ENCODE measurements around the gene RENBP.
A peak's percentile ranks its signal among the peaks of the same experiment; 100 is the strongest.

The RENBP gene

DNA sequence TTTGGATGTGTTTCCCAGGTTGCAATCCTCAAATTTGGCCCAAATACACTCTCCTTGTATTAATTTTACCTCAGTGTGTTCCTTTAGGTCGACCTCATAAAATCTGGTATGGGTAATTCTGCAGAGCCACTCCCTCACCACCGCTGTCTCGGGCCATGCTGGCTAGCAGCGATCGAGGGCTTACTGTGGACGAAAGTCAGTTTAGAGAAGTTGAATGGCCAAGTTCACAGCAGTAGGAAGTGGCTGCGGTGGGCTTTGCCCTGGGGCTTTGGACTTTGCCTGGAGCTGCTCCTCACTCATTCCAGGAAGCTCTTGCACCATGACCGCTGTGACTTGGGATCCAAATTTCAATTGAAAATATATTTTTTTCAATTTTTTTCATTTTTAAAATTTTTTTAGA lies 47.7 kb upstream of the RENBP start:
- POLR2A ChIA-PET, result interaction anchor here (0.7 kb wide), 1 partner anchor 28 kb away, joined by 5 read pairs; the partner anchor contains the start of gene IRAK1
- Histone ChIP-seq H3K4me3 (ENCODE audit: low read depth, low read length) (no peak overlapping the region), H3K36me3 (ENCODE audit: control insufficient read depth in 2 of 2, insufficient read depth in 1 of 2, low read length in 2 of 2) (no peaks in the 10 kb centered on the region), H3K27ac (ENCODE audit: extremely low read depth, low read depth, low read length) (no peak overlapping the region), H3K4me1 (ENCODE audit: control insufficient read depth, insufficient read depth, low read length) (no peaks in the 10 kb centered on the region), H3K9me3 (ENCODE audit: control insufficient read depth, insufficient read depth, low read depth, low read length) (no peaks in the 10 kb centered on the region)
- TF ChIP-seq ZFHX2 (tag by site-specific recombination; conservative IDR thresholded peaks at IDR 0.05), result no peak
- CTCF ChIA-PET, result interaction anchor here (0.6 to 1.3 kb wide), 2 partner anchors 21 kb away, joined by 3 read pairs; no protein-coding TSS in a partner anchor

DNA sequence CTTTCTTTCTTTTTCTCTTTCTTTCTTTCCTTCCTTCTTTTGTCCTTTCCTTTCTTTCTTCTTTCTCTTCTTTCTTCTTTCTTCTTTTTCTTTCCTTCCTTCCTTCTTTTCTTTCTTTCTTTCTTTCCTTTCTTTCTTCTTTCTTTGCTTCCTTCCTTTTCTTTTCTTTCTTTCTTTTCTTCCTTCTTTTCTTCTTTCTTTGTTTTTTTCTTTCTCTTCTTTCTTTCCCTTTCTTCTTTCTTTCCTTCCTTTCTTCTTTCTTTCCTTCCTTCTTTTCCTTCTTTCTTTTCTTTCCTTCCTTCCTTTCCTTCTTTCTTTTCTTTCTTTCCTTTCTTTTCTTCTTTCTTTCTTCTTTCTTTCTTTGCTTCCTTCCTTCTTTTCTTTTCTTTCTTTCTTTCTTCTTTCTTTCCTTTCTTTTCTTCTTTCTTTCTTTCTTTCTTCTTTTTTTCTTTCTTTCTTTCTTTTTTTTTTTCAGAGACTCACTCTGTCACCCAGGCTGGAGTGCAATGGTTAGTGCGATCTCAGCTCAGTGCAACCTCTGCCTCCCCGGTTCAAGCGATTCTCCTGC lies 46.7 kb upstream of the RENBP start:
- TF ChIP-seq ZNF473 (tag by site-specific recombination; IDR thresholded peaks at IDR 0.05) (0 out of 2 replicates have a peak, but pooled peaks have one; percentile 9), ZNF366 (tag by site-specific recombination; conservative IDR thresholded peaks at IDR 0.05) (peak; percentile 100), SALL2 (tag by site-specific recombination; IDR thresholded peaks at IDR 0.05; ENCODE audit: borderline replicate concordance) (0 out of 2 replicates have a peak, but pooled peaks have one; percentile 17), PRDM1 (tag by site-specific recombination; IDR thresholded peaks at IDR 0.05) (peak; percentile 89), ZNF114 (tag by site-specific recombination; IDR thresholded peaks at IDR 0.05) (peak; percentile 65; the same call in 1 of the 2 replicates), ZNF626 (tag by site-specific recombination; IDR thresholded peaks at IDR 0.05) (no peak)
- POLR2A ChIA-PET, result interaction anchor here (0.7 kb wide), 1 partner anchor 367 kb away, joined by 4 read pairs; no protein-coding TSS in a partner anchor
- H3K4me3 ChIP-seq (ENCODE audit: low read depth, low read length), result no peak overlapping the region
- no peaks in the 10 kb centered on the region for H3K9me3 ChIP-seq (ENCODE audit: control insufficient read depth, insufficient read depth, low read depth, low read length)
- CTCF ChIA-PET, result interaction anchor here (1.3 kb wide), 1 partner anchor 22 kb away, joined by 3 read pairs; no protein-coding TSS in a partner anchor
- no peaks in the 10 kb centered on the region for H3K36me3 ChIP-seq (ENCODE audit: control insufficient read depth in 2 of 2, insufficient read depth in 1 of 2, low read length in 2 of 2)
- H3K4me1 ChIP-seq (ENCODE audit: control insufficient read depth, insufficient read depth, low read length), result no peaks in the 10 kb centered on the region
- H3K27ac ChIP-seq (ENCODE audit: extremely low read depth, low read depth, low read length), result no peak overlapping the region

DNA sequence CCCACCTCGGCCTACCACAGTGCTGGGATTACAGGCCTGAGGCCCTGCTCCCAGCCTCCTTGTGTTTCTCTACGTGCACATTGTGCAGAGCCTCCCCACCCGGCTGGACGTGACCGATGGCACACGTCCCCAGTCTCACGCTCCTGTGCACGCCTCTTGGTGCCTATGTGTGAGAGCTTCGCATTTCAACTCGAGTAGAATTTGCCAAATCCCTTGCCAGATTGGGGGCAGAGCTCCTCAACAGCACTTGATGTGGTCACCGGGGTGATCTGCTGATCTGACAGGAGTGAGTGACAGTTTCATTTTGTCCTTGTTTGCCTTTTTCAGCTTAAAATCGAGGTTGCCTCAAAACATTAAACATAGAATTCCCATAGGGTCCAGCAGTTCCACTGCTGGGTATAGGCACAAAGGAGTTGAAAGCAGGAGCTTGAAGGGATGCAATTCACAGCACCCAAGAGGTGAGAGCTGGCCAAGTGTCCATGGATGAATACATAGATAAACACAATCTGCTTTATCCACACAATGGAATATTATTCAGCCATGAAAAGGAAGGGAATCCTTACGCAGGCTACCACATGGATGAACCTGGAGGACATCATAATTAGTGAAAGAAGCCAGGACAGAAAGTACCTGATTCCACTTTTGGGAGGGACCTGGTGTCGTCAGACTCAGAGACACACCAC lies 45.7 kb upstream of the RENBP start:
- no peaks in the 10 kb centered on the region for H3K9me3 ChIP-seq (ENCODE audit: control insufficient read depth, insufficient read depth, low read depth, low read length)
- POLR2A ChIA-PET, result no interaction called here
- H3K4me3 ChIP-seq (ENCODE audit: low read depth, low read length), result no peak overlapping the region
- TF ChIP-seq MEIS1 (CRISPR knock-in tag; IDR thresholded peaks at IDR 0.05; ENCODE audit: borderline replicate concordance), result no peak
- TF ChIP-seq ZNF146 (tag by site-specific recombination; IDR thresholded peaks at IDR 0.05), result peak; percentile 98
- TF ChIP-seq ZNF561 (tag by site-specific recombination; IDR thresholded peaks at IDR 0.05; ENCODE audit: borderline replicate concordance), result no peak
- no peak for TF ChIP-seq ZNF843 (tag by site-specific recombination; IDR thresholded peaks at IDR 0.05)
- TF ChIP-seq, protein P1, sequence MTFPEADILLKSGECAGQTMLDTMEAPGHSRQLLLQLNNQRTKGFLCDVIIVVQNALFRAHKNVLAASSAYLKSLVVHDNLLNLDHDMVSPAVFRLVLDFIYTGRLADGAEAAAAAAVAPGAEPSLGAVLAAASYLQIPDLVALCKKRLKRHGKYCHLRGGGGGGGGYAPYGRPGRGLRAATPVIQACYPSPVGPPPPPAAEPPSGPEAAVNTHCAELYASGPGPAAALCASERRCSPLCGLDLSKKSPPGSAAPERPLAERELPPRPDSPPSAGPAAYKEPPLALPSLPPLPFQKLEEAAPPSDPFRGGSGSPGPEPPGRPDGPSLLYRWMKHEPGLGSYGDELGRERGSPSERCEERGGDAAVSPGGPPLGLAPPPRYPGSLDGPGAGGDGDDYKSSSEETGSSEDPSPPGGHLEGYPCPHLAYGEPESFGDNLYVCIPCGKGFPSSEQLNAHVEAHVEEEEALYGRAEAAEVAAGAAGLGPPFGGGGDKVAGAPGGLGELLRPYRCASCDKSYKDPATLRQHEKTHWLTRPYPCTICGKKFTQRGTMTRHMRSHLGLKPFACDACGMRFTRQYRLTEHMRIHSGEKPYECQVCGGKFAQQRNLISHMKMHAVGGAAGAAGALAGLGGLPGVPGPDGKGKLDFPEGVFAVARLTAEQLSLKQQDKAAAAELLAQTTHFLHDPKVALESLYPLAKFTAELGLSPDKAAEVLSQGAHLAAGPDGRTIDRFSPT (tag by site-specific recombination; IDR thresholded peaks at IDR 0.05), result no peak
- TF ChIP-seq, protein P2, sequence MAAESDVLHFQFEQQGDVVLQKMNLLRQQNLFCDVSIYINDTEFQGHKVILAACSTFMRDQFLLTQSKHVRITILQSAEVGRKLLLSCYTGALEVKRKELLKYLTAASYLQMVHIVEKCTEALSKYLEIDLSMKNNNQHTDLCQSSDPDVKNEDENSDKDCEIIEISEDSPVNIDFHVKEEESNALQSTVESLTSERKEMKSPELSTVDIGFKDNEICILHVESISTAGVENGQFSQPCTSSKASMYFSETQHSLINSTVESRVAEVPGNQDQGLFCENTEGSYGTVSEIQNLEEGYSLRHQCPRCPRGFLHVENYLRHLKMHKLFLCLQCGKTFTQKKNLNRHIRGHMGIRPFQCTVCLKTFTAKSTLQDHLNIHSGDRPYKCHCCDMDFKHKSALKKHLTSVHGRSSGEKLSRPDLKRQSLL (tag by site-specific recombination; IDR thresholded peaks at IDR 0.05), result no peak
- TF ChIP-seq GLIS2 (tag by site-specific recombination; IDR thresholded peaks at IDR 0.05), result no peak
- TF ChIP-seq, protein P3, sequence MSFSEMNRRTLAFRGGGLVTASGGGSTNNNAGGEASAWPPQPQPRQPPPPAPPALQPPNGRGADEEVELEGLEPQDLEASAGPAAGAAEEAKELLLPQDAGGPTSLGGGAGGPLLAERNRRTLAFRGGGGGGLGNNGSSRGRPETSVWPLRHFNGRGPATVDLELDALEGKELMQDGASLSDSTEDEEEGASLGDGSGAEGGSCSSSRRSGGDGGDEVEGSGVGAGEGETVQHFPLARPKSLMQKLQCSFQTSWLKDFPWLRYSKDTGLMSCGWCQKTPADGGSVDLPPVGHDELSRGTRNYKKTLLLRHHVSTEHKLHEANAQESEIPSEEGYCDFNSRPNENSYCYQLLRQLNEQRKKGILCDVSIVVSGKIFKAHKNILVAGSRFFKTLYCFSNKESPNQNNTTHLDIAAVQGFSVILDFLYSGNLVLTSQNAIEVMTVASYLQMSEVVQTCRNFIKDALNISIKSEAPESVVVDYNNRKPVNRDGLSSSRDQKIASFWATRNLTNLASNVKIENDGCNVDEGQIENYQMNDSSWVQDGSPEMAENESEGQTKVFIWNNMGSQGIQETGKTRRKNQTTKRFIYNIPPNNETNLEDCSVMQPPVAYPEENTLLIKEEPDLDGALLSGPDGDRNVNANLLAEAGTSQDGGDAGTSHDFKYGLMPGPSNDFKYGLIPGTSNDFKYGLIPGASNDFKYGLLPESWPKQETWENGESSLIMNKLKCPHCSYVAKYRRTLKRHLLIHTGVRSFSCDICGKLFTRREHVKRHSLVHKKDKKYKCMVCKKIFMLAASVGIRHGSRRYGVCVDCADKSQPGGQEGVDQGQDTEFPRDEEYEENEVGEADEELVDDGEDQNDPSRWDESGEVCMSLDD (tag by site-specific recombination; IDR thresholded peaks at IDR 0.05), result no peak
- no peak overlapping the region for H3K27ac ChIP-seq (ENCODE audit: extremely low read depth, low read depth, low read length)
- CTCF ChIA-PET, result no interaction called here
- no peaks in the 10 kb centered on the region for H3K36me3 ChIP-seq (ENCODE audit: control insufficient read depth in 2 of 2, insufficient read depth in 1 of 2, low read length in 2 of 2)
- H3K4me1 ChIP-seq (ENCODE audit: control insufficient read depth, insufficient read depth, low read length), result no peaks in the 10 kb centered on the region
